K562 (cell line): ENCODE data around the gene MERTK. TPM values are rescaled to one million over a fixed set of nuclear protein-coding genes. Genes with fewer than 3 reads are reported as not detected.

Experiments used
- BDP1 ChIP-seq: IDR thresholded peaks from 3 replicates; pipeline ENCODE4 v1.6.1; 2011; ENCODE audit not compliant: insufficient read length, insufficient read depth
- BHLHE40 ChIP-seq: IDR thresholded peaks from 2 replicates; pipeline ENCODE4 v1.6.1; 2011; ENCODE audit warnings: low read length, improper control_type of control experiment
- CBX2 ChIP-seq: fragments of 200-600 bp; sonication (generic); IDR thresholded peaks from one replicate; pipeline ENCODE4 v1.6.1; 2012; ENCODE audit warnings: mild to moderate bottlenecking, low read length, inconsistent platforms; ENCODE audit not compliant: insufficient read depth, poor library complexity, severe bottlenecking
- ELF2 ChIP-seq: fragments of 250-450 bp; sonication (Bioruptor Pico); IDR thresholded peaks from 2 replicates; pipeline ENCODE4 v1.5.0; 2021; ENCODE audit warnings: mild to moderate bottlenecking
- FOXK1 ChIP-seq: sonication (generic); formaldehyde crosslinking; IDR thresholded peaks from 2 replicates; pipeline ENCODE4 v1.8.0; 2022; ENCODE audit warnings: missing genetic modification reagents, mild to moderate bottlenecking, borderline replicate concordance
- GMEB1 ChIP-seq: fragments of 250-450 bp; sonication (Bioruptor Pico); IDR thresholded peaks from 2 replicates; pipeline ENCODE4 v1.4.0; 2020; ENCODE audit warnings: mild to moderate bottlenecking
- HMGN3 ChIP-seq: IDR thresholded peaks from 2 replicates; pipeline ENCODE4 v1.6.1; 2011; ENCODE audit warnings: borderline replicate concordance, low read depth, mild to moderate bottlenecking, mixed read lengths, low read length; ENCODE audit not compliant: insufficient read length; ENCODE audit errors: extremely low read depth
- HMGXB4 ChIP-seq: sonication (generic); formaldehyde crosslinking; IDR thresholded peaks from 2 replicates; pipeline ENCODE4 v1.8.1; 2023; ENCODE audit warnings: mild to moderate bottlenecking, missing genetic modification reagents
- NR2C2 ChIP-seq, 2 experiments: fragments of 200-800 bp in 1 of 2; sonication (Bioruptor generic) in 1 of 2; sonication (generic) in 1 of 2; formaldehyde crosslinking in 1 of 2; IDR thresholded peaks; 2 replicates each; pipeline versions ENCODE4 v1.6.1 to v1.8.0; 2016 to 2022; ENCODE audit warnings: mild to moderate bottlenecking in 1 of 2, missing compliant biosample characterization in 1 of 2, missing genetic modification characterization in 1 of 2, missing genetic modification reagents in 1 of 2
- RAD51 ChIP-seq: fragments of 450-650 bp; IDR thresholded peaks from 2 replicates; pipeline ENCODE4 v1.7.1; 2016; ENCODE audit warnings: low read depth, mild to moderate bottlenecking, borderline replicate concordance
- RERE ChIP-seq: sonication (generic); formaldehyde crosslinking; IDR thresholded peaks from 2 replicates; pipeline ENCODE4 v1.8.0; 2023; ENCODE audit warnings: missing genetic modification reagents, mild to moderate bottlenecking, borderline replicate concordance
- STAT5A ChIP-seq: IDR thresholded peaks from 2 replicates; pipeline ENCODE4 v1.6.1; 2012; ENCODE audit warnings: low read length, inconsistent platforms, borderline replicate concordance
- TEAD1 ChIP-seq, 2 experiments: fragments of 450-650 bp in 1 of 2; sonication (generic) in 1 of 2; formaldehyde crosslinking; IDR thresholded peaks; 2 replicates each; pipeline versions ENCODE4 v1.4.0 to v1.8.0; 2020 to 2022; ENCODE audit warnings: mild to moderate bottlenecking in 2 of 2, missing genetic modification reagents in 1 of 2
- U2AF1 ChIP-seq: fragments of 200-400 bp; formaldehyde crosslinking; optimal IDR thresholded peaks from 2 replicates; pipeline ENCODE3; 2017; ENCODE audit warnings: mild to moderate bottlenecking, low read depth, low read length, moderate library complexity
- ZKSCAN1 ChIP-seq: fragments of 150-350 bp; IDR thresholded peaks from 2 replicates; pipeline ENCODE4 v1.6.1; 2016; ENCODE audit warnings: low read depth, low read length
- ZKSCAN3 ChIP-seq: fragments of 250-450 bp; sonication (Bioruptor Pico); IDR thresholded peaks from 2 replicates; pipeline ENCODE4 v1.4.0; 2020
- ZNF436 ChIP-seq: fragments of 250-450, 450-650 bp; sonication (Bioruptor Pico); formaldehyde crosslinking; IDR thresholded peaks from 2 replicates; pipeline ENCODE4 v1.7.0; 2020; ENCODE audit warnings: mild to moderate bottlenecking
- ZNF449 ChIP-seq: fragments of 250-450 bp; sonication (Bioruptor Pico); IDR thresholded peaks from 2 replicates; pipeline ENCODE4 v1.8.0; 2022; ENCODE audit warnings: moderate library complexity, mild to moderate bottlenecking, inconsistent platforms
- polyA plus RNA-seq, 8 experiments: library from polyadenylated mRNA; depleted of rRNA in 4 of 8; stranded (reverse) in 5 of 8; unstranded in 3 of 8; fragments of >200 nt; fragmentation: Nextera tagmentation in 2 of 8; fragmentation: Illumina TruSeq in 1 of 8; extraction: Ambion mirVana in 2 of 8; extraction: Trizol in 1 of 8; gene quantifications; 2 replicates each; pipeline versions ENCODE4 v1.2.1 to v1.2.3, GENCODE V29; 2011 to 2014; ENCODE audit warnings: inconsistent platforms in 1 of 8, missing spikeins in 1 of 8
- total RNA-seq, 7 experiments: library from RNA; depleted of rRNA in 6 of 7; stranded (reverse); fragments of >200 nt in 6 of 7; fragmentation: Illumina TruSeq in 2 of 7; extraction: Trizol in 2 of 7; gene quantifications; 2 replicates each; pipeline versions ENCODE4 v1.2.1 to v1.2.3, GENCODE V29; 2011 to 2021; ENCODE audit warnings: low replicate concordance in 1 of 7

The MERTK gene
- total and polyA plus RNA-seq, 9 of the 15 experiments (the other 6 are each of a cell fraction or from before 2014, with no cell fraction given) = 0.23 to 1.6 (median 0.74) TPM

GRCh38 chr2:112021781-112022231 is 123.4 kb downstream of the MERTK start (continued):
- TF ChIP-seq RERE (CRISPR knock-in tag) (no peak), RAD51 (0 out of 2 replicates have a peak, but pooled peaks have one; percentile 13), ZKSCAN1 (no peak), ELF2 (CRISPR knock-in tag) (no peak), CBX2 (no peak), U2AF1 (no peak), HMGXB4 (CRISPR knock-in tag) (no peak), NR2C2 (CRISPR knock-in tag; IDR thresholded peaks at IDR 0.05) (no peak), NR2C2 (tag; IDR thresholded peaks at IDR 0.05) (peak; percentile 80), BDP1 (no peak), ZNF449 (CRISPR knock-in tag) (no peak), GMEB1 (CRISPR knock-in tag) (no peak), BHLHE40 (no peak), HMGN3 (no peak), STAT5A (peak; percentile 65), FOXK1 (CRISPR knock-in tag) (no peak), ZNF436 (CRISPR knock-in tag) (no peak), ZKSCAN3 (CRISPR knock-in tag) (no peak), TEAD1 (CRISPR knock-in tag; IDR thresholded peaks at IDR 0.05) (no peak)
